ENCODE results near the gene SPOCD1.

DNA sequence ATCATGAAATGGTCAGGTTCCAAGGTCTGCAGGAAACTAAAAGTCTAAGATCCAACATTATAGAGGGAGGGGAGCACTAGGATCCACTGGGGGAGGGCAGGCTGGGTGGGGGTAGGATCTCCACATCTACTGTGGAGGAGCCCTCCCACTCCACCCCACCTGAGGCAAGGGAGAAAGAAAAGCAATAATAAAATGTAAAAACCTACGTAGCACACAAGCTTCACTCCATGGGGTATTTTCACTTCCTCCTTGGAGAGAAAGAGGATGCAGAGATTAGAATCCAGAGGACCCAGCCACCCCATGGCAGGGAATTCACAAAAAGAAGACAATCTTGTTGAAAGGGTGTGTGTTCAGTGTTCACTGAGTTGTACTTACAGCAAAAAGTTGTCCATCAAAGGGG is 14.4 kb downstream of the SPOCD1 start:
- TF ChIP-seq SIN3A (IDR thresholded peaks at IDR 0.05; ENCODE audit: borderline replicate concordance, insufficient read depth, low read depth, low read length) (no peak), POLR2AphosphoS5 (IDR thresholded peaks at IDR 0.05; ENCODE audit: low read depth, low read length) (no peak)
- TF ChIP-seq, protein P1, sequence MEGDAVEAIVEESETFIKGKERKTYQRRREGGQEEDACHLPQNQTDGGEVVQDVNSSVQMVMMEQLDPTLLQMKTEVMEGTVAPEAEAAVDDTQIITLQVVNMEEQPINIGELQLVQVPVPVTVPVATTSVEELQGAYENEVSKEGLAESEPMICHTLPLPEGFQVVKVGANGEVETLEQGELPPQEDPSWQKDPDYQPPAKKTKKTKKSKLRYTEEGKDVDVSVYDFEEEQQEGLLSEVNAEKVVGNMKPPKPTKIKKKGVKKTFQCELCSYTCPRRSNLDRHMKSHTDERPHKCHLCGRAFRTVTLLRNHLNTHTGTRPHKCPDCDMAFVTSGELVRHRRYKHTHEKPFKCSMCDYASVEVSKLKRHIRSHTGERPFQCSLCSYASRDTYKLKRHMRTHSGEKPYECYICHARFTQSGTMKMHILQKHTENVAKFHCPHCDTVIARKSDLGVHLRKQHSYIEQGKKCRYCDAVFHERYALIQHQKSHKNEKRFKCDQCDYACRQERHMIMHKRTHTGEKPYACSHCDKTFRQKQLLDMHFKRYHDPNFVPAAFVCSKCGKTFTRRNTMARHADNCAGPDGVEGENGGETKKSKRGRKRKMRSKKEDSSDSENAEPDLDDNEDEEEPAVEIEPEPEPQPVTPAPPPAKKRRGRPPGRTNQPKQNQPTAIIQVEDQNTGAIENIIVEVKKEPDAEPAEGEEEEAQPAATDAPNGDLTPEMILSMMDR (IDR thresholded peaks at IDR 0.05): no peak
- TF ChIP-seq, protein P2, sequence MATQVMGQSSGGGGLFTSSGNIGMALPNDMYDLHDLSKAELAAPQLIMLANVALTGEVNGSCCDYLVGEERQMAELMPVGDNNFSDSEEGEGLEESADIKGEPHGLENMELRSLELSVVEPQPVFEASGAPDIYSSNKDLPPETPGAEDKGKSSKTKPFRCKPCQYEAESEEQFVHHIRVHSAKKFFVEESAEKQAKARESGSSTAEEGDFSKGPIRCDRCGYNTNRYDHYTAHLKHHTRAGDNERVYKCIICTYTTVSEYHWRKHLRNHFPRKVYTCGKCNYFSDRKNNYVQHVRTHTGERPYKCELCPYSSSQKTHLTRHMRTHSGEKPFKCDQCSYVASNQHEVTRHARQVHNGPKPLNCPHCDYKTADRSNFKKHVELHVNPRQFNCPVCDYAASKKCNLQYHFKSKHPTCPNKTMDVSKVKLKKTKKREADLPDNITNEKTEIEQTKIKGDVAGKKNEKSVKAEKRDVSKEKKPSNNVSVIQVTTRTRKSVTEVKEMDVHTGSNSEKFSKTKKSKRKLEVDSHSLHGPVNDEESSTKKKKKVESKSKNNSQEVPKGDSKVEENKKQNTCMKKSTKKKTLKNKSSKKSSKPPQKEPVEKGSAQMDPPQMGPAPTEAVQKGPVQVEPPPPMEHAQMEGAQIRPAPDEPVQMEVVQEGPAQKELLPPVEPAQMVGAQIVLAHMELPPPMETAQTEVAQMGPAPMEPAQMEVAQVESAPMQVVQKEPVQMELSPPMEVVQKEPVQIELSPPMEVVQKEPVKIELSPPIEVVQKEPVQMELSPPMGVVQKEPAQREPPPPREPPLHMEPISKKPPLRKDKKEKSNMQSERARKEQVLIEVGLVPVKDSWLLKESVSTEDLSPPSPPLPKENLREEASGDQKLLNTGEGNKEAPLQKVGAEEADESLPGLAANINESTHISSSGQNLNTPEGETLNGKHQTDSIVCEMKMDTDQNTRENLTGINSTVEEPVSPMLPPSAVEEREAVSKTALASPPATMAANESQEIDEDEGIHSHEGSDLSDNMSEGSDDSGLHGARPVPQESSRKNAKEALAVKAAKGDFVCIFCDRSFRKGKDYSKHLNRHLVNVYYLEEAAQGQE (IDR thresholded peaks at IDR 0.05; ENCODE audit: insufficient read depth in 1 of 2, low read depth in 2 of 2, low read length in 1 of 2): no peak

Measured in Panc1 (cell line).